Left lung (tissue), 10 donors: ENCODE measurements around the gene ZMAT5. TPM values are rescaled to one million over a fixed set of nuclear protein-coding genes. Genes with fewer than 3 reads are reported as not detected.

Source experiments
- ATAC-seq: fragments of 200-7000 bp; cut with Tn5 transposase; one replicate; pipeline ENCODE4 v1.9.1; 2020; ENCODE audit warnings: moderate library complexity
- DNase-seq, 4 donors: peaks; one replicate each; pipeline ENCODE4 v3.0.0-alpha.2; 2013 to 2020
- H3K27ac ChIP-seq, 2 donors: fragments of 200-600 bp; sonication (generic) in 1 of 2; one replicate each; pipeline versions ENCODE4 v1.5.0 to v1.8.0; 2020 to 2021
- H3K27me3 ChIP-seq, 2 donors: fragments of 200-600 bp; sonication (generic) in 1 of 2; one replicate each; pipeline versions ENCODE4 v1.5.0 to v1.8.0; 2020 to 2021
- H3K36me3 ChIP-seq, 2 donors: fragments of 200-600 bp; sonication (generic) in 1 of 2; one replicate each; pipeline versions ENCODE4 v1.5.0 to v1.8.0; 2020 to 2021
- H3K4me1 ChIP-seq, 2 donors: fragments of 200-600 bp; one replicate each; pipeline ENCODE4 v1.8.0; 2021
- H3K4me3 ChIP-seq, 2 donors: fragments of 200-600 bp; sonication (generic) in 1 of 2; one replicate each; pipeline versions ENCODE4 v1.5.0 to v1.8.0; 2020 to 2021; ENCODE audit warnings: mild to moderate bottlenecking in 1 of 2
- H3K9me3 ChIP-seq, 2 donors: fragments of 200-600 bp; sonication (generic) in 1 of 2; one replicate each; pipeline versions ENCODE4 v1.5.0 to v1.8.0; 2020 to 2021
- CTCF ChIP-seq, 2 donors: fragments of 200-600 bp; sonication (generic) in 1 of 2; IDR thresholded peaks; one replicate each; pipeline versions ENCODE4 v1.5.0 to v1.8.0; 2021; ENCODE audit warnings: antibody characterized with exemption in 2 of 2
- intact Hi-C, 2 donors: fragments of 100-400 bp; cut with DNase I; formaldehyde crosslinking; loops; one replicate each; pipeline versions ENCODE4 v1.11.2 to v1.14.2; 2022
- polyA plus RNA-seq, 6 donors: library from polyadenylated mRNA; unstranded; fragments of 120-200 nt; gene quantifications; one replicate each; pipeline ENCODE4 v1.2.1, GENCODE V29; 2013; ENCODE audit not compliant: insufficient read length in 6 of 6
- total RNA-seq, 2 donors: library from RNA; stranded (reverse); fragmentation: NEBNext Ultra II Directional; extraction: Animal tissue kit (Norgen Biotek cat#: 25700); gene quantifications; one replicate each; pipeline ENCODE4 v1.2.1, GENCODE V29; 2021
- donor health status: DM: no; HTN: yes; CAD: no.
- donor health status: DM: no; HTN: no; CAD: no.

ZMAT5 gene
- total and polyA plus RNA-seq, 8 donors = 20.3 to 23.3 (median 22.3) TPM

- H3K27ac ChIP-seq = no peak overlapping the region
- H3K27me3 ChIP-seq = no peaks in the 10 kb centered on the region
- H3K4me3 ChIP-seq = no peak overlapping the region
- ATAC-seq (no peak), DNase-seq (no peak)
- H3K9me3 ChIP-seq = no peaks in the 10 kb centered on the region
- peaks cover 0 to 76% of the 10 kb centered on the region in 2 donors for H3K36me3 ChIP-seq
- intact Hi-C loops = no loop called here
- no peaks in the 10 kb centered on the region for H3K4me1 ChIP-seq
- TF ChIP-seq CTCF (IDR thresholded peaks at IDR 0.05) = no peak
Measured at GRCh38 chr22:29734838-29735237, 32.0 kb downstream of the ZMAT5 start.

GRCh38 chr22:29734406-29734805 lies 32.4 kb downstream of the ZMAT5 start:
- Histone ChIP-seq H3K36me3 (peaks cover 0 to 74% of the 10 kb centered on the region in 2 donors), H3K9me3 (no peaks in the 10 kb centered on the region), H3K27me3 (no peaks in the 10 kb centered on the region), H3K27ac (no peak overlapping the region), H3K4me1 (no peaks in the 10 kb centered on the region), H3K4me3 (no peak overlapping the region)
- DNase-seq (no peak), ATAC-seq (no peak)
- no peak for TF ChIP-seq CTCF (IDR thresholded peaks at IDR 0.05)
- intact Hi-C loops = no loop called here

- peaks cover 0 to 73% of the 10 kb centered on the region in 2 donors for H3K36me3 ChIP-seq
- H3K4me1 ChIP-seq = no peaks in the 10 kb centered on the region
- DNase-seq (no peak), ATAC-seq (no peak)
- H3K27me3 ChIP-seq = no peaks in the 10 kb centered on the region
- no peaks in the 10 kb centered on the region for H3K9me3 ChIP-seq
- no peak overlapping the region for H3K27ac ChIP-seq
- no peak for TF ChIP-seq CTCF (IDR thresholded peaks at IDR 0.05)
- intact Hi-C loops = no loop called here
- no peak overlapping the region for H3K4me3 ChIP-seq
Measured at GRCh38 chr22:29733362-29734201, 33.2 kb downstream of the ZMAT5 start.

GRCh38 chr22:29732883-29733282 lies 33.9 kb downstream of the ZMAT5 start:
- H3K36me3 ChIP-seq = peaks cover 0 to 66% of the 10 kb centered on the region in 2 donors
- H3K4me1 ChIP-seq = no peaks in the 10 kb centered on the region
- no peaks in the 10 kb centered on the region for H3K27me3 ChIP-seq
- H3K4me3 ChIP-seq = no peak overlapping the region
- H3K27ac ChIP-seq = no peak overlapping the region
- intact Hi-C loops = no loop called here
- no peak for DNase-seq
- no peaks in the 10 kb centered on the region for H3K9me3 ChIP-seq
- no peak for TF ChIP-seq CTCF (IDR thresholded peaks at IDR 0.05)
- ATAC-seq = no peak

- Histone ChIP-seq H3K36me3 (peaks cover 0 to 56% of the 10 kb centered on the region in 2 donors), H3K9me3 (no peaks in the 10 kb centered on the region), H3K4me1 (no peaks in the 10 kb centered on the region), H3K27me3 (peaks cover 0 to 10% of the 10 kb centered on the region in 2 donors), H3K27ac (no peak overlapping the region), H3K4me3 (no peak overlapping the region)
- intact Hi-C loops = no loop called here
- ATAC-seq (no peak), DNase-seq (no peak)
- TF ChIP-seq CTCF (IDR thresholded peaks at IDR 0.05) = no peak
Measured at GRCh38 chr22:29731058-29731850, 35.6 kb downstream of the ZMAT5 start.
